Neural progenitor cell (in vitro differentiated cells): Measurements from ENCODE around the gene PLEKHF1.

ENCODE experiments used
- CTCF ChIP-seq: fragments of 200-600 bp; sonication (generic); IDR thresholded peaks from 2 replicates; pipeline ENCODE4 v1.5.1; 2017; ENCODE audit warnings: antibody characterized with exemption, mild to moderate bottlenecking
- EZH2 ChIP-seq: fragments of 200-600 bp; sonication (generic); IDR thresholded peaks from 2 replicates; pipeline ENCODE4 v1.6.1; 2017; ENCODE audit warnings: antibody characterized with exemption, mild to moderate bottlenecking, moderate library complexity
- EZH2phosphoT487 ChIP-seq: fragments of 200-600 bp; sonication (generic); IDR thresholded peaks from 2 replicates; pipeline ENCODE4 v1.6.1; 2017; ENCODE audit warnings: antibody characterized with exemption

GRCh38 chr19:29641597-29641996 is 23.7 kb upstream of the PLEKHF1 start:
- TF ChIP-seq CTCF: no peak
- no peak for TF ChIP-seq EZH2
- no peak for TF ChIP-seq EZH2phosphoT487
